Measurements from ENCODE around the gene RAPGEF6. TPM values are rescaled to one million over a fixed set of nuclear protein-coding genes. Genes with fewer than 3 reads are reported as not detected.

Gene RAPGEF6
- total RNA-seq, 4 donors from 2014 or later = 7.2 to 11.7 (median 8.5) TPM

DNA sequence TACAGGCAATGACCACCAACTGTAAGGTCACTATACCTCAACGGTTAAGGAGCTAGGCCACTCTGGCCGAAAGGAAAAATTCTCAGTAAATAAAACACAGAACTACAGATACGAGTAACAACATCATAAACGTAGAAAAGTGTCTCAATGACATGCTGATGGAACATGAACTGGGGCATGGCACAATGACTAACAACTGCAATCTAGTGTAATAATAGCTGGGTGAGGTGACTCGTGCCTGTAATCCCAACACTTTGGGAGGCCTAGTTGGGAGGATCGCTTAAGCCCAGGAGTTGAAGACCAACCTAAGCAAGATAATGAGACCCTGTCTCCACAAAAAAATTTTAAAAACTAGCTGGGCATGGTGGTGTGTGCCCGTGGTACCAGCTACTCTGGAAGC, 9.8 kb upstream of the RAPGEF6 start:
- H3K27ac ChIP-seq = peak overlapping the region in 1 of 4 donors; percentile 3
- peak; percentile 14 to 59 for ATAC-seq
- no peaks in the 10 kb centered on the region for H3K4me1 ChIP-seq
- no peak for TF ChIP-seq POLR2A (IDR thresholded peaks at IDR 0.05)
- peaks cover 0 to 47% of the 10 kb centered on the region in 2 donors for H3K36me3 ChIP-seq
- no peaks in the 10 kb centered on the region for H3K9me3 ChIP-seq
- DNase-seq = no peak
- in situ Hi-C loops (cut with MboI; ENCODE audit: low sequenced_read_pairs in 4 of 4) (loop anchor here in 1 of 4 donors (25.0 kb wide), 1 partner anchor 483 kb away; the partner anchor contains the start of genes HINT1 and LYRM7), intact Hi-C loops (cut with DNase I; ENCODE audit: low total_unique reads) (no loop called here)
- no peak overlapping the region for H3K4me3 ChIP-seq
- no peaks in the 10 kb centered on the region for H3K27me3 ChIP-seq

DNA sequence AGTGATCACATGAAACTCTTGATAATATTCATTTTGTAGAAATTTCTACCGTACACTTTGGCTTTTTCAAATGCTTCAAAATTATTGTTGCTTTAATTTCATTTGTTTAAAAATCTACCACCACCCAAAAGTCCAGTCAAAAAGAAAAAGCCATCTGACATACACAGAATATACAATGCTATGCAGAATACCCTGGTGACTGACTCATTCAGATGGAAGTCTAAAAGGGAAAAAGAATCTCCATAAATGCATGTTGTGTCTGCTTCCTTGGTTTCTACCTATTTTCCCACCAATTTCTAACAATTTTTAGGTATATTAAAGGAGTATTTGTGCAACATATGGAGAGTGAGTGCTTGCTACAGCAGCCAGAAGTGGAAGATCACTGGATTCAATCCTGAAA, 9.3 kb upstream of the RAPGEF6 start:
- no peak overlapping the region for H3K4me3 ChIP-seq
- intact Hi-C loops (cut with DNase I; ENCODE audit: low total_unique reads) = no loop called here
- in situ Hi-C loops (cut with MboI; ENCODE audit: low sequenced_read_pairs in 4 of 4) = loop anchor here in 1 of 4 donors (25.0 kb wide), 1 partner anchor 482 kb away; the partner anchor contains the start of genes HINT1 and LYRM7

DNA sequence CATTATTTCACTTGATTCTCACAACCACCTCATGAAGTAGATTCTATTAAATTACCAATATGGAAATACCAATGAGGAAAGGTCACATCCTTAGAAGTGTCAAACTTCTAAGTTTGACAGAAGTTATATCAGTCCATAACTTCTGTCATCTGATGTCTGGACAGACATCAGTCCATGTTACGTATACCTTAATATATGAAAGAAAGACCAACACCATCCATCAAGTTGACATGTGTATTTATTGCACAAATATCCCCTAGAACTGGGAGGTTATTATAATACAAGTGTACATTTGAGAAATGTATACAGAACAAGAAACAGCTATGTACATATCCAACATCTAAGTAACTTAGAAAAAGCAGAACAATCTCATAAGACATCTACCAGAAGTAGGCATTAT, 6.5 kb upstream of the RAPGEF6 start:
- DNase-seq = no peak
- in situ Hi-C loops (cut with MboI; ENCODE audit: low sequenced_read_pairs in 4 of 4) = loop anchor here in 1 of 4 donors (25.0 kb wide), 1 partner anchor 479 kb away; the partner anchor contains the start of genes HINT1 and LYRM7

More for the DNA sequence above, 9.3 kb upstream of the RAPGEF6 start:
- H3K27me3 ChIP-seq = no peaks in the 10 kb centered on the region
- ATAC-seq (no peak), DNase-seq (no peak)
- H3K27ac ChIP-seq = peak overlapping the region in 1 of 4 donors; percentile 3
- H3K4me1 ChIP-seq = no peaks in the 10 kb centered on the region
- TF ChIP-seq POLR2A (IDR thresholded peaks at IDR 0.05) = no peak
- TF ChIP-seq, protein P1, sequence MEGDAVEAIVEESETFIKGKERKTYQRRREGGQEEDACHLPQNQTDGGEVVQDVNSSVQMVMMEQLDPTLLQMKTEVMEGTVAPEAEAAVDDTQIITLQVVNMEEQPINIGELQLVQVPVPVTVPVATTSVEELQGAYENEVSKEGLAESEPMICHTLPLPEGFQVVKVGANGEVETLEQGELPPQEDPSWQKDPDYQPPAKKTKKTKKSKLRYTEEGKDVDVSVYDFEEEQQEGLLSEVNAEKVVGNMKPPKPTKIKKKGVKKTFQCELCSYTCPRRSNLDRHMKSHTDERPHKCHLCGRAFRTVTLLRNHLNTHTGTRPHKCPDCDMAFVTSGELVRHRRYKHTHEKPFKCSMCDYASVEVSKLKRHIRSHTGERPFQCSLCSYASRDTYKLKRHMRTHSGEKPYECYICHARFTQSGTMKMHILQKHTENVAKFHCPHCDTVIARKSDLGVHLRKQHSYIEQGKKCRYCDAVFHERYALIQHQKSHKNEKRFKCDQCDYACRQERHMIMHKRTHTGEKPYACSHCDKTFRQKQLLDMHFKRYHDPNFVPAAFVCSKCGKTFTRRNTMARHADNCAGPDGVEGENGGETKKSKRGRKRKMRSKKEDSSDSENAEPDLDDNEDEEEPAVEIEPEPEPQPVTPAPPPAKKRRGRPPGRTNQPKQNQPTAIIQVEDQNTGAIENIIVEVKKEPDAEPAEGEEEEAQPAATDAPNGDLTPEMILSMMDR (IDR thresholded peaks at IDR 0.05 in 4 of 5, conservative IDR thresholded peaks at IDR 0.05 in 1 of 5) = no peak
- no peaks in the 10 kb centered on the region for H3K9me3 ChIP-seq
- peaks cover 0 to 43% of the 10 kb centered on the region in 2 donors for H3K36me3 ChIP-seq

DNA sequence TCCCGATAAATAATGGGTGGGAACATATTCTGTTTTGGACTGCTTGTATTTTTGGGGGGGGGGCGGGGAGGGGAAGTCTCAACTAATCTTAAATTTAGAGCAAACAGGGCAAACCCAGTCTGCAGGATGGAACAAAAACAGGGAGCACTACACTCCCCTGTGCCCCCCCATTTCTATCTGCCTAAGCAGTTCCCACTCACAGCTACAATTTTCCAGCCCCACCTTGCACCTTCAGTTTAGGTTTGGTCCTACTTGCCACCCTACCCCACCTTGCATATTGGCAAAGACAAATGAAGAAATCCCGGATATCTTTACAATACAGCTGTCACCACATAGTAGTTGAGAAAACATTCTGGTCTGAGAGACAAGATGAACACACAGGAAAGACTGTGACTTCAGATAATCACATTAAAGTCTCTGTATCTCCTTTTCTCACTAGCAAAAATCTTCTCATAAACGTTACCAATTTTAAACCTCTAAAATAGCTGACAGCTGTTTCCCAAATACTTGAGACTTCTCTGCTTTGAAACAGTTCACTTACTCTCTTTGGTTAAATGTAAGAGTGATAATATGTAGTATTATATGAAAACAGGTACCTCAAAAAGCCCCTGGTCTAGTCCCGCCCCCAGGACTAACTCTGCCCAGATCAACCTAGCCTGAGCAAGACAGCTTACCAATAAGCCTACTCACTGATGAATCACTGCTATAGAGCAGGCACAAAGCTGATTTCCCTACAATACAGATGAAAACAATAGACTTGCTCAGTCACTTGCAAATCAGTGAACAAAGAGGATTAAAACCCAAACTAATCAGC, 5.2 kb upstream of the RAPGEF6 start:
- Histone ChIP-seq H3K36me3 (peaks cover 0 to 15% of the 10 kb centered on the region in 2 donors), H3K4me1 (peaks cover 6 to 10% of the 10 kb centered on the region in 2 donors), H3K27ac (no peak overlapping the region), H3K9me3 (no peaks in the 10 kb centered on the region), H3K4me3 (no peak overlapping the region), H3K27me3 (no peaks in the 10 kb centered on the region)
- intact Hi-C loops (cut with DNase I; ENCODE audit: low total_unique reads) = no loop called here
- no peak for DNase-seq
- TF ChIP-seq, protein P1 (IDR thresholded peaks at IDR 0.05 in 4 of 5, conservative IDR thresholded peaks at IDR 0.05 in 1 of 5) = no peak
- TF ChIP-seq POLR2A (IDR thresholded peaks at IDR 0.05) = no peak
- in situ Hi-C loops (cut with MboI; ENCODE audit: low sequenced_read_pairs in 4 of 4) = loop anchor here in 1 of 4 donors (25.0 kb wide), 1 partner anchor 478 kb away; the partner anchor contains the start of genes HINT1 and LYRM7
- no peak for ATAC-seq

More for the DNA sequence above, 6.5 kb upstream of the RAPGEF6 start:
- intact Hi-C loops (cut with DNase I; ENCODE audit: low total_unique reads) = no loop called here
- Histone ChIP-seq H3K9me3 (no peaks in the 10 kb centered on the region), H3K4me1 (peaks cover 1 to 4% of the 10 kb centered on the region in 2 donors), H3K27ac (no peak overlapping the region), H3K27me3 (no peaks in the 10 kb centered on the region), H3K4me3 (no peak overlapping the region), H3K36me3 (peaks cover 0 to 26% of the 10 kb centered on the region in 2 donors)
- no peak for TF ChIP-seq POLR2A (IDR thresholded peaks at IDR 0.05)
- TF ChIP-seq, protein P1 (IDR thresholded peaks at IDR 0.05 in 4 of 5, conservative IDR thresholded peaks at IDR 0.05 in 1 of 5) = no peak
- no peak for ATAC-seq

DNA sequence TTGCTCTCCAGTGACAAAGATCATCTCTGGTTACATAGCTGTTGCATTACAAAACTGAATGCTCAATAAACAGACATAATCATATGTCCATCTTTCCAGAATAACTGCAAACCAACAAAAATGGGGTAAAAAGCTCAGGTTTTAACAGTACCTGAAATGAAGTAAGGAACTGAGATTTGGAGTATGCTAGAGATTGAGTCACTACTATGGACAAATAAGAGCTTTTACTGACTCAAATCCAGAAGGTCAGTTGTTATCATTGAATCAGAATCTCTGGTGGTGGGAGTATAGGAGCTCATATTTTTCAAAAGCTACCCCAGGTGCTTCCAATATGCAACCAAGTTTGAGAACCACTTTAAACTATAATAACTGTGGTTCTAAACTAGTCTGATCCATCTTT, 4.1 kb upstream of the RAPGEF6 start:
- Histone ChIP-seq H3K27me3 (no peaks in the 10 kb centered on the region), H3K9me3 (no peaks in the 10 kb centered on the region), H3K36me3 (peaks cover 0 to 5% of the 10 kb centered on the region in 2 donors), H3K4me3 (no peak overlapping the region), H3K27ac (no peak overlapping the region), H3K4me1 (peaks cover 8 to 10% of the 10 kb centered on the region in 2 donors)
- intact Hi-C loops (cut with DNase I; ENCODE audit: low total_unique reads) = loop anchor here (10.0 kb wide), 1 partner anchor 856 kb away; the partner anchor contains the start of gene IRF1
- ATAC-seq (no peak), DNase-seq (no peak)
- TF ChIP-seq POLR2A (IDR thresholded peaks at IDR 0.05) = no peak
- TF ChIP-seq, protein P1 (IDR thresholded peaks at IDR 0.05 in 4 of 5, conservative IDR thresholded peaks at IDR 0.05 in 1 of 5) = no peak
- in situ Hi-C loops (cut with MboI; ENCODE audit: low sequenced_read_pairs in 4 of 4) = loop anchor here in 3 of 4 donors (10.0 to 25.0 kb wide), 2 partner anchors 156 to 477 kb away; partner anchors contain the start of genes FNIP1 (in 2 of the 3), HINT1 (in 1 of the 3) and LYRM7 (in 1 of the 3)
